ENCODE results near the gene PLXNC1. TPM values are rescaled to one million over a fixed set of nuclear protein-coding genes. Genes with fewer than 3 reads are reported as not detected.

PLXNC1 gene
- total and polyA plus RNA-seq, 4 donors: 1.7 to 70.0 (median 36.3) TPM

DNA sequence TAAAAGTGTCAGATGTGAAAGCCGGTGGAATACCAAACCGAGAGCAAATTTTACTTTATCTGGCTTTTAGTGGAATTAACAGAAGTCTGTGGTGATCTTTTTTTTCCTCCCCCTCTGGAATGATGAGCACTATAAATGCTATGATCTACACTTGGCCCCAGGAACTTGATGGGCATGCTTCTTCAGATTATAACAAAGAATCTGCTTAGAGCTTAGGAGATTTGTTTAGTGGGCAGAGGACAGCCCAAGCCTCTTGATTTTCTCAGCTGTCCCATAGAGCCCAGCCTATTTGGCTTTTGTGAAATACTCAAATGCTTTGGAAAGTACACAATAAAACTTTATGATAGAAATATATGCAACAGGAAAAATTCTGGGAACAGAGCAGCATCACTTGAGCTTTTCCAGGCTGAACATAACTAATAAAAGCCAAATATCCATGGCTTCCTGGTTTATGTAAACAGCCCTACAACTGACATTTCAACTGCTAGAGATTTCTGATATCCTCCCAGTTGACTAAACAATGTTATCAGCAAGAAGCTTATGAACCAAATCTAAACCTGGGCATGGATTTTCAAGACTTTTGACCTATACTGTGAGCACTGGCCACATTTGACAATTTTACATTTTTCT, 149.6 kb downstream of the PLXNC1 start:
- TF ChIP-seq, protein P1, sequence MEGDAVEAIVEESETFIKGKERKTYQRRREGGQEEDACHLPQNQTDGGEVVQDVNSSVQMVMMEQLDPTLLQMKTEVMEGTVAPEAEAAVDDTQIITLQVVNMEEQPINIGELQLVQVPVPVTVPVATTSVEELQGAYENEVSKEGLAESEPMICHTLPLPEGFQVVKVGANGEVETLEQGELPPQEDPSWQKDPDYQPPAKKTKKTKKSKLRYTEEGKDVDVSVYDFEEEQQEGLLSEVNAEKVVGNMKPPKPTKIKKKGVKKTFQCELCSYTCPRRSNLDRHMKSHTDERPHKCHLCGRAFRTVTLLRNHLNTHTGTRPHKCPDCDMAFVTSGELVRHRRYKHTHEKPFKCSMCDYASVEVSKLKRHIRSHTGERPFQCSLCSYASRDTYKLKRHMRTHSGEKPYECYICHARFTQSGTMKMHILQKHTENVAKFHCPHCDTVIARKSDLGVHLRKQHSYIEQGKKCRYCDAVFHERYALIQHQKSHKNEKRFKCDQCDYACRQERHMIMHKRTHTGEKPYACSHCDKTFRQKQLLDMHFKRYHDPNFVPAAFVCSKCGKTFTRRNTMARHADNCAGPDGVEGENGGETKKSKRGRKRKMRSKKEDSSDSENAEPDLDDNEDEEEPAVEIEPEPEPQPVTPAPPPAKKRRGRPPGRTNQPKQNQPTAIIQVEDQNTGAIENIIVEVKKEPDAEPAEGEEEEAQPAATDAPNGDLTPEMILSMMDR (IDR thresholded peaks at IDR 0.05; ENCODE audit: control extremely low read depth, extremely low read depth): no peak
- H3K9me3 ChIP-seq (ENCODE audit: control insufficient read depth in 4 of 4, insufficient read depth in 3 of 4, low read length in 3 of 4): no peaks in the 10 kb centered on the region
- ATAC-seq (ENCODE audit: insufficient read depth, low FRiP score) (no peak), DNase-seq (peak in 1 of 3 donors; percentile 6)
- H3K36me3 ChIP-seq (ENCODE audit: control insufficient read depth in 4 of 4, insufficient read depth in 4 of 4, low read length in 4 of 4): peaks cover 0 to 22% (median 3%) of the 10 kb centered on the region in 4 donors
- no peak overlapping the region for H3K27ac ChIP-seq (ENCODE audit: low read depth in 1 of 2, low read length in 1 of 2)
- peaks cover 0 to 8% (median 0%) of the 10 kb centered on the region in 5 donors for H3K4me1 ChIP-seq (ENCODE audit: control insufficient read depth in 5 of 5, insufficient read depth in 5 of 5, low read length in 5 of 5)
- H3K4me3 ChIP-seq: no peak overlapping the region
- no peaks in the 10 kb centered on the region for H3K27me3 ChIP-seq (ENCODE audit: control insufficient read depth in 3 of 3, insufficient read depth in 3 of 3, low read length in 2 of 3)
- 98 to 99% methylated on average over 2 of the region's 2 CpGs for WGBS, 2 donors
- H3K9ac ChIP-seq (ENCODE audit: insufficient read depth in 1 of 2, low read length in 2 of 2): no peak overlapping the region

DNA sequence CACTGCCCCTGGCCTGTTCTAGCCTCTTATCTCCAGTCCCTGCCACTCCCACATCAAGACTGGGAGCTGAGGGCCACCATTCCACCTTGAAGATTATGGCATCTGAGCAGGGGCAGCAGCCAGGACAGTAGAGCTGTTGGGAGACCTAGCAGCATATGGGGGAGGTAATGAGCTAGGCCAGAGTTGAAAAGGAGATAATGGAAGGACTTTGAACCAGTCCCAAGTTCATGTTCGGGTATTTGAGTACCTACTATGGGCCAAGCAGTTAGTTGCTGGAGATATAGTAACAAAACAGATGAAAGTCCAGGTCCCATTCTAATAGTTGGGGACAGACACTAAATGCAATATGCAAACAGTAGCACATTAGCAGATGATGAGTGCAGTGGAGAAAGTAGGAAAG, 151.5 kb downstream of the PLXNC1 start:
- ATAC-seq (ENCODE audit: insufficient read depth, low FRiP score): no peak
- WGBS, 2 donors: 93 to 95% methylated on average over 1 of the region's 1 CpG
- Histone ChIP-seq H3K4me1 (ENCODE audit: control insufficient read depth in 5 of 5, insufficient read depth in 5 of 5, low read length in 5 of 5) (peaks cover 0 to 6% (median 0%) of the 10 kb centered on the region in 5 donors), H3K9me3 (ENCODE audit: control insufficient read depth in 4 of 4, insufficient read depth in 3 of 4, low read length in 3 of 4) (no peaks in the 10 kb centered on the region), H3K27me3 (ENCODE audit: control insufficient read depth in 3 of 3, insufficient read depth in 3 of 3, low read length in 2 of 3) (no peaks in the 10 kb centered on the region), H3K4me3 (no peak overlapping the region), H3K9ac (ENCODE audit: insufficient read depth in 1 of 2, low read length in 2 of 2) (no peak overlapping the region), H3K36me3 (ENCODE audit: control insufficient read depth in 4 of 4, insufficient read depth in 4 of 4, low read length in 4 of 4) (peaks cover 0 to 25% (median 3%) of the 10 kb centered on the region in 4 donors), H3K27ac (ENCODE audit: low read depth in 1 of 2, low read length in 1 of 2) (no peak overlapping the region)
- TF ChIP-seq, protein P1 (IDR thresholded peaks at IDR 0.05; ENCODE audit: control extremely low read depth, extremely low read depth): no peak
- no peak for DNase-seq

DNA sequence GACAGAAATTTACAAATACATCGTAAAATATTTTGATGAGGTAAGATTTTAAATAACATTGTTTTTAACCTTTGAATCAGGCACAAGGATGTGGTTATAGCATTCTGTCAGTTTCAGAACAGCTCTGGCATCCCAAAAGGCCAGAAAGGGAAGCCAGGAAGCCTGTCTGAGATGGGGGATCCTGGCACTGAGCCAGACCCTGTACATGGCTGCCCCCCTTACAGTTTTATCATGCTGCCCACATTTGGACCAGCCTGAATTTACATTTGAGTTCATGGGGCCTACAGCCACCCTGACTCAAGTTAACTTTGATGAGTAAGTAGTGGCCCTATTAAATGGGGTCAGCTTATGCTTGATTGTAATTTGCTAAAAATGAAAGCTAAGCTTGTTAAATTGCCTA, 155.6 kb downstream of the PLXNC1 start:
- no peaks in the 10 kb centered on the region for H3K27me3 ChIP-seq (ENCODE audit: control insufficient read depth in 3 of 3, insufficient read depth in 3 of 3, low read length in 2 of 3)
- DNase-seq: no peak
- H3K27ac ChIP-seq (ENCODE audit: low read depth in 1 of 2, low read length in 1 of 2): no peak overlapping the region
- peaks cover 0 to 6% (median 0%) of the 10 kb centered on the region in 5 donors for H3K4me1 ChIP-seq (ENCODE audit: control insufficient read depth in 5 of 5, insufficient read depth in 5 of 5, low read length in 5 of 5)
- TF ChIP-seq, protein P1 (IDR thresholded peaks at IDR 0.05; ENCODE audit: control extremely low read depth, extremely low read depth): no peak
- no peak overlapping the region for H3K9ac ChIP-seq (ENCODE audit: insufficient read depth in 1 of 2, low read length in 2 of 2)
- H3K9me3 ChIP-seq (ENCODE audit: control insufficient read depth in 4 of 4, insufficient read depth in 3 of 4, low read length in 3 of 4): no peaks in the 10 kb centered on the region
- H3K36me3 ChIP-seq (ENCODE audit: control insufficient read depth in 4 of 4, insufficient read depth in 4 of 4, low read length in 4 of 4): peaks cover 8 to 20% (median 14%) of the 10 kb centered on the region in 4 donors
- WGBS, 2 donors: 92 to 94% methylated on average over 1 of the region's 1 CpG
- H3K4me3 ChIP-seq: no peak overlapping the region
- no peak for ATAC-seq (ENCODE audit: insufficient read depth, low FRiP score)

Data from lung (tissue), 12 donors.